Subcutaneous abdominal adipose tissue (tissue), 5 donors: ENCODE measurements around the gene KCNC4.

Experiments
- H3K27ac ChIP-seq: one replicate; pipeline ENCODE4 v1.7.0; 2013; ENCODE audit warnings: low read depth, mild to moderate bottlenecking, inconsistent platforms, low read length, moderate library complexity
- H3K27me3 ChIP-seq, 5 donors: one replicate each; pipeline ENCODE4 v1.7.0; 2013; ENCODE audit warnings: low read length in 5 of 5, inconsistent platforms in 1 of 5; ENCODE audit not compliant: control insufficient read depth in 5 of 5, insufficient read depth in 4 of 5
- H3K36me3 ChIP-seq, 5 donors: one replicate each; pipeline ENCODE4 v1.7.0; 2013; ENCODE audit warnings: low read length in 5 of 5; ENCODE audit not compliant: control insufficient read depth in 5 of 5, insufficient read depth in 5 of 5
- H3K4me1 ChIP-seq, 5 donors: one replicate each; pipeline ENCODE4 v1.7.0; 2013; ENCODE audit warnings: low read length in 5 of 5, mild to moderate bottlenecking in 3 of 5, moderate library complexity in 1 of 5; ENCODE audit not compliant: control insufficient read depth in 5 of 5, insufficient read depth in 5 of 5
- H3K4me3 ChIP-seq, 5 donors: one replicate each; pipeline ENCODE4 v1.7.0; 2013; ENCODE audit warnings: low read length in 5 of 5, low read depth in 1 of 5
- H3K9ac ChIP-seq, 5 donors: one replicate each; pipeline ENCODE4 v1.7.0; 2013; ENCODE audit warnings: low read length in 5 of 5, mild to moderate bottlenecking in 4 of 5, moderate library complexity in 3 of 5
- H3K9me3 ChIP-seq, 5 donors: one replicate each; pipeline ENCODE4 v1.7.0; 2013; ENCODE audit warnings: low read length in 5 of 5; ENCODE audit not compliant: control insufficient read depth in 5 of 5
- donor health status: healthy.
- donor health status: healthy.
- donor health status: healthy.
- donor health status: healthy.
- donor health status: healthy.

The KCNC4 gene

GRCh38 chr1:110210604-110211495 is 736 bp downstream of the KCNC4 start:
- Histone ChIP-seq H3K4me3 (peak overlapping the region; percentile 48 to 75 (median 69)), H3K9ac (peak overlapping the region in 4 of 5 donors; percentile 24 to 60 (median 58)), H3K27me3 (peaks cover 0 to 4% (median 0%) of the 10 kb centered on the region in 5 donors), H3K9me3 (no peaks in the 10 kb centered on the region), H3K36me3 (no peaks in the 10 kb centered on the region), H3K27ac (no peak overlapping the region), H3K4me1 (peaks cover 0 to 55% (median 39%) of the 10 kb centered on the region in 5 donors)

GRCh38 chr1:110211496-110212168 is 1.5 kb downstream of the KCNC4 start:
- peaks cover 0 to 55% (median 39%) of the 10 kb centered on the region in 5 donors for H3K4me1 ChIP-seq
- peaks cover 0 to 3% (median 0%) of the 10 kb centered on the region in 5 donors for H3K36me3 ChIP-seq
- peak overlapping the region in 4 of 5 donors; percentile 69 to 75 (median 72) for H3K4me3 ChIP-seq
- H3K9ac ChIP-seq: peak overlapping the region in 2 of 5 donors; percentile 46 to 56
- no peaks in the 10 kb centered on the region for H3K9me3 ChIP-seq
- peaks cover 0 to 4% (median 0%) of the 10 kb centered on the region in 5 donors for H3K27me3 ChIP-seq
- H3K27ac ChIP-seq: no peak overlapping the region

DNA sequence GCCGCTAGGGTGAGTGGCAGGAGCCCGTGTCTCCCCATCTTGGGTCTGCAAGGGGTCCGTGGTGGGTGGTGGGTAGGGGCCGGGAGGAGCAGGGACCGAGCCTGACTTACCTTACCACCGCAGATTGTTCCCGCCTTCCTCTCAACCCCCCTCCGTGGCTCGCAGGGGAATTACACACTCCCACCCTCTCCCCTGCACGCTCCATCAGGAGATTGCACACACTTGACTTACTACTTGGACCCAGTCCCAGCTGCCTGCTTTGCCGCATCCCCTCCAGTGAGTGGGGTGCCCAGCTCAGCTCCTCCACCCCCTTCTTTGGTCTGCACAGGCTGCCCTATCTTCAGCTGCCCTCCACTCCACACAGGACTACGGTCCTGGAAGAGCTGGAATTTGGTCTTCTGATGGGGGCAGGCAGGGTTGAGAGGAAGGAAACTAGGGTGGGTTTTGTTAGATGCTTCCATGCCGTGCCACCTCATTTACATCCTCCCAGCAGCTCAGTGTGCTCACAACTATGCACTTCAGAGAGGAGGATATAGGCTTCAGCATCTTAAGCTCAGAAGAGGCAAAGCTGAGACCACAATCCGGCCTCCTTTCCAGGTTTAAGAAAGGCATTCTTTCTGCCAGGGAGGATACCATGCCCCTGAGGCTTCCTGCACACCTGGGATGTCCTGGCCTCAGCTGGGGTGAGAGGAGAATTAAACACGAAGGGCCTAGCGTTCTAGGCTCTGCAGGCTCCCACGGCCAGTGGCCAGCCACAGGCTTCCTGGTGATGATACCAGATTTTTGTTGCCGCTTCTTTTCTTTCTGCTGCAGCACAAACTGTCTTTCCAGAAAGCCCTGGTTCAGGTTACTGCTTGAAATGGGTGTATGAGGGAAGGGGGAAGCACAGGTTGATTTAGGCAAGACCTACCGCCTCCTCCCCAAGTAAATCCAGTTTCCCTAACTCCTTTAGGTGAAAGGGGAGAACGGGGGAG is 2.3 kb downstream of the KCNC4 start:
- Histone ChIP-seq H3K4me1 (peaks cover 0 to 55% (median 39%) of the 10 kb centered on the region in 5 donors), H3K4me3 (peak overlapping the region in 4 of 5 donors; percentile 1 to 74 (median 69)), H3K27ac (no peak overlapping the region), H3K9me3 (no peaks in the 10 kb centered on the region), H3K9ac (peak overlapping the region in 3 of 5 donors; percentile 12 to 46 (median 25)), H3K27me3 (peaks cover 0 to 4% (median 0%) of the 10 kb centered on the region in 5 donors), H3K36me3 (peaks cover 0 to 3% (median 0%) of the 10 kb centered on the region in 5 donors)

DNA sequence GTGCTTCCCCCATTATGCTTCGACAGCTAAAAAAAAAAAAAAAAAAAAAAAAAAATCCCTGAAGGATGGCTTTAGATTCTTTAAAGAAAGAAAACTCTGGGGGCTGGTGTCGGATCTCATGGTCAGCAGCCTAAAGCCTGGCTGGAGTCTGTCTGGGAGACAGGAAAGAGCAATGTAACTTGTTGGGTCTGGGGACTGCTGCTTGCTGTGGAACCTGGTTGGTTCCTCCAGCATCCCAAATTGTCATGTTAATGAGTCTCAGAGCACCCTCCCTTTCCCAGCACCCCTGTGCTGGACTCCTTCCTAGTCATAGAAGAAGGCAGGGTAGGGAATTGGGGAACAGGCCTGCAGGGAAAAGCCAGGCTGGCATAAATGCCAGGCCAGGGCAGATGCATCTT is 3.0 kb downstream of the KCNC4 start:
- Histone ChIP-seq H3K9ac (no peak overlapping the region), H3K9me3 (no peaks in the 10 kb centered on the region), H3K4me3 (peak overlapping the region in 1 of 5 donors; percentile 69), H3K4me1 (peaks cover 0 to 59% (median 39%) of the 10 kb centered on the region in 5 donors), H3K27me3 (peaks cover 0 to 4% (median 0%) of the 10 kb centered on the region in 5 donors), H3K27ac (no peak overlapping the region), H3K36me3 (peaks cover 0 to 8% (median 0%) of the 10 kb centered on the region in 5 donors)

DNA sequence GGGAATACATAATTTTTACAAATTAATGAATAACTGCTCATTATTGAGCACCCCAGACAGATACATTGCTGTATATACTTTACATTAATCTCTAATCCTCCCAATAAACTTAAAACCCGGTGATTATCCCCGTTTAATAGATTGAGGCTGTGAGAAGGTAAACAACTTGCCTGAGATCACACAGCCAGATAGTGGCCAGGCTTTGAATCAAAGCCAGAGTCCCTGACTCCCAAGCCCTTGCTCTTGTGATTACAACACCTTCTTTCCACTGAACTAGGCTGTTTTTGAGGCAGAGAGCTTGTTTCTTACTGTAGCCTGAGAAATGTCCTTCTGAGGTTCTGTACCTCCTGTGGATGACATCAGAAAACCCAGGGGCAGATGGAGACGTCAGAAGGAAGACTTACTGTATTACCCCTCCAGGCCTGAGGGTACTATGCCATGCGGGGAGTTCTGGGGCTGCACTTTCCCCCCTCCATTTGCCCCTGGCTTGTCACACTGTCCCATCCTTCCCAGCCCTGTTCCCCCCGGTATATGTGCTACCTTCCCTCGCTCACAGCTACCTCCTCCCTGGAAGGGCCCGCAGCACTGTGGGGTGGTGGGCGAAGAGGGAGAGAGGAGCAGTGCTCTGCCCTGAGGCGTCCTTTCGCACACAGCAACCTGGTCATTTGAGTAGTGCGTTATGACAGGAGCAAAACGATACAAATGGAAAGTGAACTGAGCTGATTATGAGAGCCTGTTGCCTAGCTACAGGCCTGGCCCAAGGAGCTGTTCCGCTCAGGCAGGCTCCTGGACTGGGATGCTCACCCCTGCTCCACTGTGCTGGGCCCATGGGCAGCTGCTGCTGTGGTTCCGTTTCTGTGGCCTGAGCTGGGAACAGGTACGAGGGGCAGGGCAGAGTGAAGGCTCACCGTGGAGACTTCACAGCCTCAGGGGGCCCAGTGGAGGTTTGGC is 4.6 kb downstream of the KCNC4 start:
- Histone ChIP-seq H3K4me1 (peaks cover 0 to 51% (median 33%) of the 10 kb centered on the region in 5 donors), H3K4me3 (no peak overlapping the region), H3K27me3 (peaks cover 0 to 4% (median 0%) of the 10 kb centered on the region in 5 donors), H3K9ac (no peak overlapping the region), H3K9me3 (no peaks in the 10 kb centered on the region), H3K36me3 (peaks cover 0 to 9% (median 0%) of the 10 kb centered on the region in 5 donors), H3K27ac (no peak overlapping the region)

DNA sequence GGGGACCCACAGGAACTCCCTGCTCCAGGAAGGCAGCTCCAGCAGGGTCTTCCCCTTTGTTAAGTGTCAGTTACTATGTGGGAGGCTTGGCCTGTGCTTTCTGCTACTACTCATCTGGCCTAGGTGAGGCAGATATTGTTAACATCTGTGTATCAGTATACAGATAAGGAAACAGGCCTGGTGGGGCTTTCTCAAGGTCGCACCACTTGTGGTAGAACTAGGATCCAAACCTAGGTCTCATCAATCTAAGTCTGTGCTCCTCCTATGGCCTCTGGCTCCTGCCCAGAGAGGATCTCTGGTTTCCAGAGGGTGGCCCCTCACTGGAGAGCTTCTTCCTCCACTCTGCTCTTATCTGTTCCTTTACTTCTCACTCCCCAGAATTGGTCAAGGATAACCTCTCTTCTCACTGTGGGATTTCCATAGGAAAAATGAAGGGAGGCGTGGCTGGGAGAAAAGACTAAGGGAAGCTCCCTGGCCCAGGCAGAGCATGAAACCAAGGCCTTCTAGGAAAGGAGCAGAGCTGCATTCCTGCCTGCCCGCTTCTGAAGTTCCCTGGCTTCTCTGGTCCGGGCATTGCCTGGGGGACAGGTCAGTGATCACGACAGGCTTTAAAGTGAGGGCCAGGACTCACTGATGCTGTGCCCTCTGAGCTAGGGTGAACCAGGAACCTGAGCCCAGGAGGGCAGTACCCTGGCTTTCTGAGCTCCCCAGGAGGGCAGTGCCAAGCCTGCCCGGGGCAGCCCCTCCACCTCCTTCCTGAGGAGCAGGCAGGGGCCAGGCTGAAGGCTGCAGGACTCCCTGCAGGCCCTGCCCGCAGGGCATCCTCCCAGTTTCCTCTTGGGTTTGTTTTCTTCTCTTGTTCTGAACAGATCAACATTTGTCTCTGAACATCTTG is 5.8 kb downstream of the KCNC4 start:
- Histone ChIP-seq H3K27me3 (peaks cover 0 to 4% (median 0%) of the 10 kb centered on the region in 5 donors), H3K27ac (no peak overlapping the region), H3K36me3 (peaks cover 0 to 9% (median 0%) of the 10 kb centered on the region in 5 donors), H3K4me1 (peaks cover 0 to 48% (median 29%) of the 10 kb centered on the region in 5 donors), H3K4me3 (no peak overlapping the region), H3K9me3 (no peaks in the 10 kb centered on the region), H3K9ac (peak overlapping the region in 1 of 5 donors; percentile 13)

DNA sequence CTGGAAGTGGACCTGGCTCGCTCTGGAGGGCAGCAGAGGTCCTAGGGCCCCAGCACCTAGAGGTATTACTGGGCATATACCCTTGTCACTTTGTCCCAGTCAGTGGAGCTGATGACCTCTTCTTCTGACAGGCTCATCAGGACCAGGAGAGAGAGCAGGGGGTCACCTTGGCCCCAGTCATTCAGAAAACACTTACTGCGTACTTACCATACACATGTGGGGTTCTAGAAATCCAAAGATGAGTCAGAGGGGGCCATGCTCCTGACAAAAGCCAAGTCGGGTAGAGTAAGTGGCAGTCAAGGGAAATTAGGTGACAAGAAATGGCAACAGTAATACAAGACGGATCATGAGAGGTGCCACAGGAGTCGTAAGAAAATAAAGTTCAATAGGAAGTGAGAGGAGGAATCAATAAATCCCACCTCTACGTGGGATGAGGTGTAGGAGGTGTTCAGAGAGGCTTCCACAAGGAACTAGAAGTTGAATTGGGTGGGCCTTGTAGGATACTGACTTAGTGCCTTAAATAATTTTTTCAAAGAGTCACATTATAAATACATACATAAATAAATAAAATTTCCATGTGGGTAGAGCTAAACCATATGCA is 6.8 kb downstream of the KCNC4 start:
- H3K9ac ChIP-seq: no peak overlapping the region
- peaks cover 0 to 15% (median 0%) of the 10 kb centered on the region in 5 donors for H3K36me3 ChIP-seq
- H3K4me3 ChIP-seq: no peak overlapping the region
- H3K27ac ChIP-seq: no peak overlapping the region
- no peaks in the 10 kb centered on the region for H3K27me3 ChIP-seq
- H3K4me1 ChIP-seq: peaks cover 0 to 40% (median 20%) of the 10 kb centered on the region in 5 donors
- no peaks in the 10 kb centered on the region for H3K9me3 ChIP-seq

- peaks cover 0 to 19% (median 4%) of the 10 kb centered on the region in 5 donors for H3K36me3 ChIP-seq
- H3K27ac ChIP-seq: no peak overlapping the region
- H3K27me3 ChIP-seq: no peaks in the 10 kb centered on the region
- H3K4me1 ChIP-seq: peaks cover 0 to 29% (median 11%) of the 10 kb centered on the region in 5 donors
- no peak overlapping the region for H3K9ac ChIP-seq
- no peak overlapping the region for H3K4me3 ChIP-seq
- no peaks in the 10 kb centered on the region for H3K9me3 ChIP-seq
Observed at GRCh38 chr1:110218137-110218536, 8.0 kb downstream of the KCNC4 start.
